ENCODE data around the gene IL10RB.

The IL10RB gene

GRCh38 chr21:33308586-33309490 lies 42.7 kb downstream of the IL10RB start:
- ATAC-seq, result no peak; the same call in 2 of the 3 replicates
- no peak for TF ChIP-seq POU6F1 (CRISPR knock-in tag; IDR thresholded peaks at IDR 0.05; ENCODE audit: borderline replicate concordance, low read depth)
- TF ChIP-seq ESRRG (CRISPR knock-in tag; IDR thresholded peaks at IDR 0.05), result no peak
- TF ChIP-seq TSHZ2 (CRISPR knock-in tag; IDR thresholded peaks at IDR 0.05), result peak; percentile 65; the same call in 1 of the 2 replicates
- TF ChIP-seq TCF4 (CRISPR knock-in tag; IDR thresholded peaks at IDR 0.05; ENCODE audit: borderline replicate concordance), result 0 out of 2 replicates have a peak, but pooled peaks have one; percentile 64
- TF ChIP-seq CSDC2 (CRISPR knock-in tag; IDR thresholded peaks at IDR 0.05), result no peak

- TF ChIP-seq PPARA (CRISPR knock-in tag; IDR thresholded peaks at IDR 0.05; ENCODE audit: borderline replicate concordance), result no peak
- TF ChIP-seq ZFP3 (CRISPR knock-in tag; IDR thresholded peaks at IDR 0.05), result no peak
- TF ChIP-seq ESRRG (CRISPR knock-in tag; IDR thresholded peaks at IDR 0.05), result no peak
- TF ChIP-seq TOX (CRISPR knock-in tag; IDR thresholded peaks at IDR 0.05; ENCODE audit: borderline replicate concordance), result no peak
- TF ChIP-seq GLIS3 (CRISPR knock-in tag; IDR thresholded peaks at IDR 0.05), result no peak
- no peak for TF ChIP-seq ZNF8 (CRISPR knock-in tag; IDR thresholded peaks at IDR 0.05)
- TF ChIP-seq POU6F1 (CRISPR knock-in tag; IDR thresholded peaks at IDR 0.05; ENCODE audit: borderline replicate concordance, low read depth), result no peak
- TF ChIP-seq PATZ1 (CRISPR knock-in tag; IDR thresholded peaks at IDR 0.05; ENCODE audit: borderline replicate concordance), result no peak
- TF ChIP-seq ZFP30 (CRISPR knock-in tag; IDR thresholded peaks at IDR 0.05), result no peak
- no peak for ATAC-seq
Measured at GRCh38 chr21:33309778-33310177, 43.6 kb downstream of the IL10RB start.

- ATAC-seq, result no peak
Measured at GRCh38 chr21:33312121-33312520, 46.0 kb downstream of the IL10RB start.

GRCh38 chr21:33313183-33313582 lies 47.0 kb downstream of the IL10RB start:
- ATAC-seq, result no peak
- TF ChIP-seq ZC3H10 (CRISPR knock-in tag; IDR thresholded peaks at IDR 0.05) (no peak), ESRRG (CRISPR knock-in tag; IDR thresholded peaks at IDR 0.05) (no peak), TSHZ2 (CRISPR knock-in tag; IDR thresholded peaks at IDR 0.05) (no peak), ZNF70 (CRISPR knock-in tag; IDR thresholded peaks at IDR 0.05) (no peak), POU6F1 (CRISPR knock-in tag; IDR thresholded peaks at IDR 0.05; ENCODE audit: borderline replicate concordance, low read depth) (no peak)

More at GRCh38 chr21:33312121-33312520, 46.0 kb downstream of the IL10RB start:
- no peak for TF ChIP-seq BACH2 (CRISPR knock-in tag; IDR thresholded peaks at IDR 0.05; ENCODE audit: borderline replicate concordance)
- no peak for TF ChIP-seq ZC3H10 (CRISPR knock-in tag; IDR thresholded peaks at IDR 0.05)

Data from SK-N-SH treated with all-trans-retinoic acid at 6 μM for 48 hours (cell line).